NT2/D1 (cell line): Measurements from ENCODE around the gene GABRR2.
A peak's percentile ranks its signal among the peaks of the same experiment; 100 is the strongest.

Experiments used
- DNase-seq: peaks from one replicate; pipeline ENCODE4 v3.0.0-alpha.2; 2011; ENCODE audit warnings: low read depth, low spot score
- H3K27me3 ChIP-seq: 2 replicates; pipeline ENCODE4 v1.6.0; 2011; ENCODE audit warnings: mild to moderate bottlenecking; ENCODE audit not compliant: insufficient read length, insufficient read depth
- H3K36me3 ChIP-seq: 2 replicates; pipeline ENCODE4 v1.6.1; 2011; ENCODE audit warnings: mild to moderate bottlenecking, low read length, mixed read lengths; ENCODE audit not compliant: insufficient read depth, insufficient read length
- H3K4me1 ChIP-seq: 2 replicates; pipeline ENCODE4 v1.5.1; 2011; ENCODE audit not compliant: insufficient read depth, insufficient read length
- H3K4me3 ChIP-seq: 2 replicates; pipeline ENCODE4 v1.5.1; 2011; ENCODE audit warnings: low read depth; ENCODE audit not compliant: insufficient read length
- H3K9ac ChIP-seq: 2 replicates; pipeline ENCODE4 v1.6.0; 2011; ENCODE audit warnings: low read depth; ENCODE audit not compliant: insufficient read length
- H3K9me3 ChIP-seq: 2 replicates; pipeline ENCODE4 v1.5.1; 2011; ENCODE audit warnings: mild to moderate bottlenecking, low read length; ENCODE audit not compliant: insufficient read depth
- SUZ12 ChIP-seq: IDR thresholded peaks from 2 replicates; pipeline ENCODE4 v1.6.1; 2011; ENCODE audit not compliant: insufficient read length, insufficient read depth; ENCODE audit errors: extremely low read depth
- YY1 ChIP-seq: IDR thresholded peaks from 2 replicates; pipeline ENCODE4 v1.6.1; 2011; ENCODE audit not compliant: insufficient read length, insufficient read depth
- ZNF274 ChIP-seq: IDR thresholded peaks from 2 replicates; pipeline ENCODE4 v1.6.1; 2011; ENCODE audit warnings: mild to moderate bottlenecking, low read depth, low read length

Gene GABRR2

GRCh38 chr6:89355511-89356194, 40.6 kb upstream of the GABRR2 start:
- Histone ChIP-seq H3K27me3 (no peaks in the 10 kb centered on the region), H3K36me3 (no peaks in the 10 kb centered on the region), H3K4me1 (no peaks in the 10 kb centered on the region), H3K9me3 (no peaks in the 10 kb centered on the region), H3K9ac (no peak overlapping the region), H3K4me3 (no peak overlapping the region)
- no peak for DNase-seq
- no peak for TF ChIP-seq ZNF274
- TF ChIP-seq YY1: no peak
- TF ChIP-seq SUZ12: no peak

DNA sequence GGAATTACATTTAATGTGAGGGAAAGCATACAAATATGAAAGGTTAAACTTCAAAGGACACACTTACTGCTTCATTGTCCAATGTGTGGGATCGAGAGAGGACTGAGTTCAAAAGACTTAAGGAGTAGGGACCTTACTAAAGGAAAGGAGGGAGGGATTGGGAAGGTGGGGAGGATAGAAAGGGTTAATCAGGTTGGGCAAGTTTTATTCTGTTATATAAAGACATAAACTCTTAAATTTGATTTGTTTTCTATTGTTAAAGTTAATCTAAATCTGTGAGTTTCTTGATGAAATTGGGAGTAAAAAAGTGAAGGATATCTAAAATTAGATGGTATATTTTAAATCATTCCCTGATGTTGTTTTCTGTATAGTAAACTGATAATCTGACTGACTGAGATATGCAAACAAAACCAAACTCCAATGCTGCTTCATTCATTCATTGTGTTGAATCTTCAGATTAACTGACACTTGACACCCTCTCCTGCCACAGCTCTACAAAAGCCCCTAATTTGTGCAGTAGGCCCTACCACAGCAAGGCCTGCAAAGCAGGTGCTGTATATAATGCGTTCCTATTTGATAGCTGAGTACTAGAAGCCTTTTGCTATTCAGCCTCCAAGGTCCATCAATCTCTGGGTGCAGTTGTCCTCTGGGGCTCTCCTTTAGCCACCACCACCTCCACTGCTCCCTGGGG, 38.7 kb upstream of the GABRR2 start:
- TF ChIP-seq YY1: no peak
- TF ChIP-seq SUZ12: no peak
- no peak for TF ChIP-seq ZNF274
- H3K27me3 ChIP-seq: no peaks in the 10 kb centered on the region
- no peak overlapping the region for H3K9ac ChIP-seq
- no peaks in the 10 kb centered on the region for H3K9me3 ChIP-seq
- H3K36me3 ChIP-seq: peaks cover 5% of the 10 kb centered on the region
- no peak overlapping the region for H3K4me3 ChIP-seq
- no peak for DNase-seq
- H3K4me1 ChIP-seq: no peaks in the 10 kb centered on the region

GRCh38 chr6:89353118-89353556, 38.0 kb upstream of the GABRR2 start:
- no peaks in the 10 kb centered on the region for H3K27me3 ChIP-seq
- peaks cover 5% of the 10 kb centered on the region for H3K36me3 ChIP-seq
- TF ChIP-seq SUZ12: no peak
- no peak for TF ChIP-seq YY1
- TF ChIP-seq ZNF274: no peak
- H3K4me1 ChIP-seq: peaks cover under 1% of the 10 kb centered on the region
- no peaks in the 10 kb centered on the region for H3K9me3 ChIP-seq
- H3K9ac ChIP-seq: peak overlapping the region; percentile 70
- H3K4me3 ChIP-seq: peak overlapping the region; percentile 53
- DNase-seq: no peak

DNA sequence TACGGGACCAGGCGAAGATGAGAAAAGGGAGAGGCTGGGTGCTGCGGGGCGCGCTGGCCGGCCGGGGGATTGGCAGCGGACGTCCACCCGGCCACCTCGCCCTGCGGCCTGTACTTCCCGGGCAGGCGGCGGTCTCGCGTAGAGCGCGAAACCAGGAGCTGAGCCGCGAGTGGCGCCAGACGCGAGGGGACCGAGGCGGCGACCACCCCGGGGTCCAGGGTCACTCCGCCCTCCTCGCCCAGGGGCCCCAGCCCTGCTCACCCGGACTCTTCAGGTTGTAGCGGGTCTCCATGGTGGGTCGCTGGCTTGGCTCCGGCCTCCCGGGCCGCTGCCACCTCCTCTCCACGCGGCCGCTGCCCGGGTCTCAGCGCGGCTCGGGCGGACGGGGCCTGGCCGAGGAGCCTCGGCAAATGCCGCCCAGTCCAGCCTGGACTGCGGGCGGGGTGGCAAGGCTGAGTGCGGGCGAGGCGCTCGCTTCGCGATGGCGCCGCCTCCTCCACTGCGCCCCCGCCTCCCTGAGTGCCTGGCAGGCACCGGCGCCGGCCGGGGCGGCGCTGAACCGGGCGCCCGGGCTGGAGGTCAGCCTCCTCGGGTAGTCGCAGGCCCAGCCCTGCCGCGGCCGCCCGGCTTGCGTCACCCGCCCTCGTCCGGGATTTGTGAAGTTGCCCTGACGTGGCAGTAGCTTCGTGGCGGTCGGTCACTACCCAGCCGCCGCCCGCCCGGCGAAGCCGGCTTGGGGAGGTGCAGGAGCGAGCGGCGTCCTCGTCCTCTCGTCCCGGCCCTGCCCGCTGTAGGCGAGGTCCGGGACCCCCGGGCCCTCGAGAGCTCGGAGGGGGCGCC, 37.4 kb upstream of the GABRR2 start, which contains the start of gene UBE2J1:
Gene UBE2J1 (minus strand): TSS at position 445 of the 840 bp plus-strand sequence. CDS start 153 bp downstream, at position 292.
- no peak for TF ChIP-seq YY1
- TF ChIP-seq ZNF274: no peak
- no peak for TF ChIP-seq SUZ12
- peaks cover 4% of the 10 kb centered on the region for H3K4me1 ChIP-seq
- no peak for DNase-seq
- peak within 1 kb of the TSS; percentile 53 for H3K4me3 ChIP-seq
- H3K36me3 ChIP-seq: peaks cover 5% of the 10 kb centered on the region
- no peaks in the 10 kb centered on the region for H3K9me3 ChIP-seq
- no peaks in the 10 kb centered on the region for H3K27me3 ChIP-seq
- peak within 1 kb of the TSS; percentile 70 for H3K9ac ChIP-seq

- Histone ChIP-seq H3K9ac (peak overlapping the region; percentile 70), H3K4me1 (peaks cover 4% of the 10 kb centered on the region), H3K4me3 (peak overlapping the region; percentile 53), H3K27me3 (no peaks in the 10 kb centered on the region), H3K9me3 (no peaks in the 10 kb centered on the region), H3K36me3 (peaks cover 5% of the 10 kb centered on the region)
- no peak for DNase-seq
- TF ChIP-seq SUZ12 (no peak), YY1 (no peak), ZNF274 (no peak)
These were observed 36.7 kb upstream of the GABRR2 start for GRCh38 chr6:89351671-89352277.

DNA sequence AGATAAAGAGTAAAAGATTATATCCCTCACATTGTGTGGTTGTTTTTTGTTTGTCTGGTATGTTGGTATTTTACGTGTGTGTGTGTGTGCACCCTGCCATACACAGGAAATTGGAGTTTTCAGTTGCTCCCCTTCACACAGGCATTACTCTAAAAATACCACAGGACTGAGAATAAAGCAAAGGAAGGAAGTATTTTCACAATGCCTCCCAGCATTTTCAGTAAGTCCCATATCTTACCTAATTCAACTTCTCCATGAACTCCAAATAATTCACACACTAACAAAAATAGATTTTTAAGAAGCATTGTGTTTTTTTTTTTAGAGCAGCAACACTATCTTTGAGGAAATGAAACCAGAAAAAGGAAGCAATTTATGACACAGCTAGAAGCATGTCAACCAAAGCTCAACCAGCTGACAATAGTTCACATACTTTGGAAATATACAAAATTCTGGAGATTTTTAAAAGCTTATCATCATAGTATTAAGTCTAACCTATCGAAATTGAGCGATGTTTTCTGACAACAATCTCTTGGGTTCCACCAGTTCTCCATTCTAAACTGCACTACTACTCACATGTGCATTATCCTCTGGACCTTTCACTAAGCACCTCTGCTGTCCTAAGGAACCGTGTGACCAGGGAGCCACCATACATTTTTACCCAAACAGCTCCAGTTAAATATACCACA, 35.3 kb upstream of the GABRR2 start:
- H3K27me3 ChIP-seq: no peaks in the 10 kb centered on the region
- no peak overlapping the region for H3K9ac ChIP-seq
- no peak overlapping the region for H3K4me3 ChIP-seq
- peaks cover 5% of the 10 kb centered on the region for H3K36me3 ChIP-seq
- no peaks in the 10 kb centered on the region for H3K9me3 ChIP-seq
- TF ChIP-seq YY1 (no peak), ZNF274 (no peak), SUZ12 (no peak)
- no peak for DNase-seq
- H3K4me1 ChIP-seq: peaks cover 4% of the 10 kb centered on the region
